ENCODE measurements around the gene NR2F1-AS1.
"Not testable (repeated sequence)": the region's sequence is repeated elsewhere in the genome, so short reads cannot be mapped to it uniquely, and the experiment has no call there.

The NR2F1-AS1 gene

GRCh38 chr5:93510626-93511380 lies 70.2 kb downstream of the NR2F1-AS1 start:
- Histone ChIP-seq H3K9ac (ENCODE audit: low read depth, low read length) (no peak overlapping the region), H3K4me1 (ENCODE audit: insufficient read depth, low read length) (peaks cover 5% of the 10 kb centered on the region; the same call in 1 of the 2 replicates), H3K9me3 (ENCODE audit: control insufficient read depth, insufficient read depth, low read length) (no peaks in the 10 kb centered on the region), H3K36me3 (ENCODE audit: insufficient read depth, low read length) (no peaks in the 10 kb centered on the region)

GRCh38 chr5:93505553-93505952 lies 75.5 kb downstream of the NR2F1-AS1 start:
- not testable (repeated sequence) for H3K9ac ChIP-seq (ENCODE audit: low read depth, low read length); H3K36me3 ChIP-seq (ENCODE audit: insufficient read depth, low read length); H3K4me1 ChIP-seq (ENCODE audit: insufficient read depth, low read length); H3K9me3 ChIP-seq (ENCODE audit: control insufficient read depth, insufficient read depth, low read length)

GRCh38 chr5:93503598-93504067 lies 77.4 kb downstream of the NR2F1-AS1 start:
- no peaks in the 10 kb centered on the region for H3K36me3 ChIP-seq (ENCODE audit: insufficient read depth, low read length)
- H3K4me1 ChIP-seq (ENCODE audit: insufficient read depth, low read length) = no peaks in the 10 kb centered on the region
- no peak overlapping the region for H3K9ac ChIP-seq (ENCODE audit: low read depth, low read length)
- no peaks in the 10 kb centered on the region for H3K9me3 ChIP-seq (ENCODE audit: control insufficient read depth, insufficient read depth, low read length)

- no peak overlapping the region for H3K9ac ChIP-seq (ENCODE audit: low read depth, low read length)
Observed at GRCh38 chr5:93497096-93497495, 83.9 kb downstream of the NR2F1-AS1 start.

GRCh38 chr5:93479982-93480509 lies 101.0 kb downstream of the NR2F1-AS1 start:
- Histone ChIP-seq H3K9ac (ENCODE audit: low read depth, low read length) (no peak overlapping the region), H3K9me3 (ENCODE audit: control insufficient read depth, insufficient read depth, low read length) (peaks cover 6% of the 10 kb centered on the region; the same call in 1 of the 2 replicates), H3K4me1 (ENCODE audit: insufficient read depth, low read length) (no peaks in the 10 kb centered on the region), H3K36me3 (ENCODE audit: insufficient read depth, low read length) (no peaks in the 10 kb centered on the region)

More at GRCh38 chr5:93497096-93497495, 83.9 kb downstream of the NR2F1-AS1 start:
- H3K4me1 ChIP-seq (ENCODE audit: insufficient read depth, low read length) = no peaks in the 10 kb centered on the region; the same call in 1 of the 2 replicates
- H3K36me3 ChIP-seq (ENCODE audit: insufficient read depth, low read length) = no peaks in the 10 kb centered on the region
- H3K9me3 ChIP-seq (ENCODE audit: control insufficient read depth, insufficient read depth, low read length) = no peaks in the 10 kb centered on the region

GRCh38 chr5:93477816-93478215 lies 103.2 kb downstream of the NR2F1-AS1 start:
- Histone ChIP-seq H3K9me3 (ENCODE audit: control insufficient read depth, insufficient read depth, low read length) (peaks cover 6% of the 10 kb centered on the region; the same call in 1 of the 2 replicates), H3K9ac (ENCODE audit: low read depth, low read length) (no peak overlapping the region), H3K4me1 (ENCODE audit: insufficient read depth, low read length) (no peaks in the 10 kb centered on the region), H3K36me3 (ENCODE audit: insufficient read depth, low read length) (no peaks in the 10 kb centered on the region)

- Histone ChIP-seq H3K4me1 (ENCODE audit: insufficient read depth, low read length) (no peaks in the 10 kb centered on the region), H3K36me3 (ENCODE audit: insufficient read depth, low read length) (no peaks in the 10 kb centered on the region), H3K9ac (ENCODE audit: low read depth, low read length) (no peak overlapping the region), H3K9me3 (ENCODE audit: control insufficient read depth, insufficient read depth, low read length) (peaks cover 6% of the 10 kb centered on the region; the same call in 1 of the 2 replicates)
Observed at GRCh38 chr5:93476251-93476742, 104.7 kb downstream of the NR2F1-AS1 start.

- Histone ChIP-seq H3K9ac (ENCODE audit: low read depth, low read length) (no peak overlapping the region), H3K4me1 (ENCODE audit: insufficient read depth, low read length) (no peaks in the 10 kb centered on the region), H3K9me3 (ENCODE audit: control insufficient read depth, insufficient read depth, low read length) (peaks cover 11% of the 10 kb centered on the region), H3K36me3 (ENCODE audit: insufficient read depth, low read length) (no peaks in the 10 kb centered on the region)
Observed at GRCh38 chr5:93462916-93463315, 118.1 kb downstream of the NR2F1-AS1 start.

GRCh38 chr5:93461756-93462155 lies 119.3 kb downstream of the NR2F1-AS1 start:
- no peaks in the 10 kb centered on the region for H3K4me1 ChIP-seq (ENCODE audit: insufficient read depth, low read length)
- H3K36me3 ChIP-seq (ENCODE audit: insufficient read depth, low read length) = no peaks in the 10 kb centered on the region
- H3K9ac ChIP-seq (ENCODE audit: low read depth, low read length) = no peak overlapping the region
- peaks cover 11% of the 10 kb centered on the region for H3K9me3 ChIP-seq (ENCODE audit: control insufficient read depth, insufficient read depth, low read length)

GRCh38 chr5:93460286-93460685 lies 120.7 kb downstream of the NR2F1-AS1 start:
- peaks cover 11% of the 10 kb centered on the region for H3K9me3 ChIP-seq (ENCODE audit: control insufficient read depth, insufficient read depth, low read length)
- H3K9ac ChIP-seq (ENCODE audit: low read depth, low read length) = no peak overlapping the region
- H3K36me3 ChIP-seq (ENCODE audit: insufficient read depth, low read length) = no peaks in the 10 kb centered on the region
- no peaks in the 10 kb centered on the region for H3K4me1 ChIP-seq (ENCODE audit: insufficient read depth, low read length)

GRCh38 chr5:93456796-93457195 lies 124.2 kb downstream of the NR2F1-AS1 start:
- H3K36me3 ChIP-seq (ENCODE audit: insufficient read depth, low read length); H3K9me3 ChIP-seq (ENCODE audit: control insufficient read depth, insufficient read depth, low read length); H3K4me1 ChIP-seq (ENCODE audit: insufficient read depth, low read length); H3K9ac ChIP-seq (ENCODE audit: low read depth, low read length): not testable (repeated sequence)

GRCh38 chr5:93454896-93455295 lies 126.1 kb downstream of the NR2F1-AS1 start:
- H3K36me3 ChIP-seq (ENCODE audit: insufficient read depth, low read length) = no peaks in the 10 kb centered on the region
- no peaks in the 10 kb centered on the region for H3K9me3 ChIP-seq (ENCODE audit: control insufficient read depth, insufficient read depth, low read length)
- no peak overlapping the region for H3K9ac ChIP-seq (ENCODE audit: low read depth, low read length)
- H3K4me1 ChIP-seq (ENCODE audit: insufficient read depth, low read length) = peaks cover 4% of the 10 kb centered on the region; the same call in 1 of the 2 replicates

GRCh38 chr5:93452255-93452654 lies 128.8 kb downstream of the NR2F1-AS1 start:
- H3K4me1 ChIP-seq (ENCODE audit: insufficient read depth, low read length) = peaks cover 4% of the 10 kb centered on the region; the same call in 1 of the 2 replicates
- H3K9ac ChIP-seq (ENCODE audit: low read depth, low read length) = no peak overlapping the region
- H3K9me3 ChIP-seq (ENCODE audit: control insufficient read depth, insufficient read depth, low read length) = no peaks in the 10 kb centered on the region
- no peaks in the 10 kb centered on the region for H3K36me3 ChIP-seq (ENCODE audit: insufficient read depth, low read length)

- Histone ChIP-seq H3K4me1 (ENCODE audit: insufficient read depth, low read length) (no peaks in the 10 kb centered on the region), H3K9me3 (ENCODE audit: control insufficient read depth, insufficient read depth, low read length) (peaks cover 3% of the 10 kb centered on the region; the same call in 1 of the 2 replicates), H3K36me3 (ENCODE audit: insufficient read depth, low read length) (no peaks in the 10 kb centered on the region), H3K9ac (ENCODE audit: low read depth, low read length) (no peak overlapping the region)
Observed at GRCh38 chr5:93438124-93438523, 142.9 kb downstream of the NR2F1-AS1 start.

GRCh38 chr5:93436083-93436482 lies 144.9 kb downstream of the NR2F1-AS1 start:
- Histone ChIP-seq H3K4me1 (ENCODE audit: insufficient read depth, low read length) (no peaks in the 10 kb centered on the region), H3K9me3 (ENCODE audit: control insufficient read depth, insufficient read depth, low read length) (peaks cover 3% of the 10 kb centered on the region; the same call in 1 of the 2 replicates), H3K9ac (ENCODE audit: low read depth, low read length) (no peak overlapping the region), H3K36me3 (ENCODE audit: insufficient read depth, low read length) (no peaks in the 10 kb centered on the region)
